Glutamatergic neuron (in vitro differentiated cells): ENCODE data around the gene CTDNEP1. TPM values are rescaled to one million over a fixed set of nuclear protein-coding genes. Genes with fewer than 3 reads are reported as not detected.

ENCODE experiments used
- DNase-seq: peaks from one replicate; pipeline ENCODE4 v3.0.0; 2022
- H3K27ac Mint-ChIP-seq: one replicate; pipeline ENCODE4 v1.8.0; 2020; ENCODE audit warnings: mild to moderate bottlenecking, mixed read lengths, inconsistent platforms; ENCODE audit not compliant: unreplicated experiment
- H3K27me3 Mint-ChIP-seq: one replicate; pipeline ENCODE4 v1.8.0; 2020; ENCODE audit warnings: mild to moderate bottlenecking, moderate library complexity, mixed read lengths, inconsistent platforms; ENCODE audit not compliant: unreplicated experiment
- H3K36me3 Mint-ChIP-seq: one replicate; pipeline ENCODE4 v1.8.0; 2020; ENCODE audit warnings: mild to moderate bottlenecking, mixed read lengths, inconsistent platforms; ENCODE audit not compliant: unreplicated experiment
- H3K4me1 Mint-ChIP-seq: one replicate; pipeline ENCODE4 v1.8.0; 2020; ENCODE audit warnings: mild to moderate bottlenecking, low read depth, mixed read lengths, inconsistent platforms; ENCODE audit not compliant: unreplicated experiment
- H3K4me3 Mint-ChIP-seq: one replicate; pipeline ENCODE4 v1.8.0; 2020; ENCODE audit warnings: mild to moderate bottlenecking, mixed read lengths, inconsistent platforms; ENCODE audit not compliant: unreplicated experiment
- H3K9me3 Mint-ChIP-seq: one replicate; pipeline ENCODE4 v1.8.0; 2020; ENCODE audit warnings: mild to moderate bottlenecking, moderate library complexity, mixed read lengths, inconsistent platforms; ENCODE audit not compliant: unreplicated experiment
- total RNA-seq: library from RNA; stranded (reverse); fragmentation: NEBNext Ultra II Directional; extraction: Animal tissue kit (Norgen Biotek cat#: 25700); gene quantifications from one replicate; pipeline ENCODE4 v1.2.1, GENCODE V29; 2021; ENCODE audit not compliant: unreplicated experiment
- TF ChIP-seq, protein P1 (sequence below): fragments of 200-600 bp; sonication (generic); IDR thresholded peaks from one replicate; pipeline ENCODE4 v1.5.0; 2021; ENCODE audit not compliant: partially characterized antibody, unreplicated experiment

The CTDNEP1 gene
- total RNA-seq, 1 donor from 2014 or later = 185 TPM

DNA sequence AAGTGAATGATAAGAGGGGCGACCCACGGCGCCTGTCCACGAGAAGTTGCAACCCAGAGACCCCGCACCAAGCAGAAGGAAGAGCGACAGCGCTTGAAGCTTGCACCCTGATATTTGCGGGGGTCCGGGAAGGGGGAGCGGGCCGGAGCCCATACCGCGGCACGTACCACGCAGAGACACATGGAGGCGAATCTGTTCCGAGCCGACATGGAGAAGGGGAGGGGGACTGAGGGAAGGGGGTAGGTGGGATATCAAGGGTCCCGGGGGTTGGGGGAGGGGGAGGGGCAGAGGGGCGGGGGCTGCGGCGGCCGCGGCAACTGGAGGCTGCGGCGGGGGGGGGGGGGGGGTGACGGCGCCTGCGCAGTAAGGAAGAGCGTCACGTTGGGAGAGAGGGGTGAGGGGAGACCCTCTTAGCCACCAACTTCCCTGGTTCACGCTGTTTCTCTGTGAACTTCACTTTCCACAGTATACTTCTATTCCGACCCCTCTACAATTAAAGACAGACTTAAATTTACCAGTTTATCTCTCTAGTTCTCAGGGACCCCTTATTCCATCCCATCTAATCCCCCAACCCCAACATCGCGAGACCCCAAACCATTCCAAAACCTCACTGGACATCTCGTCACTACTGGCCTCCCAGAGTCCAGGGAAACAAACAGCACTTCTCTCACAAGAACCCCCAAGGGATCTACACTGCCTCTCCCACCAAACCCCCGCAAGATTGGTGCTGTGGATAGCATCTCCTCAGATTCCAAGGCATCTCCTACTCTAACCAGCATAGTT is 39.9 kb downstream of the CTDNEP1 start:
- TF ChIP-seq, protein P1, sequence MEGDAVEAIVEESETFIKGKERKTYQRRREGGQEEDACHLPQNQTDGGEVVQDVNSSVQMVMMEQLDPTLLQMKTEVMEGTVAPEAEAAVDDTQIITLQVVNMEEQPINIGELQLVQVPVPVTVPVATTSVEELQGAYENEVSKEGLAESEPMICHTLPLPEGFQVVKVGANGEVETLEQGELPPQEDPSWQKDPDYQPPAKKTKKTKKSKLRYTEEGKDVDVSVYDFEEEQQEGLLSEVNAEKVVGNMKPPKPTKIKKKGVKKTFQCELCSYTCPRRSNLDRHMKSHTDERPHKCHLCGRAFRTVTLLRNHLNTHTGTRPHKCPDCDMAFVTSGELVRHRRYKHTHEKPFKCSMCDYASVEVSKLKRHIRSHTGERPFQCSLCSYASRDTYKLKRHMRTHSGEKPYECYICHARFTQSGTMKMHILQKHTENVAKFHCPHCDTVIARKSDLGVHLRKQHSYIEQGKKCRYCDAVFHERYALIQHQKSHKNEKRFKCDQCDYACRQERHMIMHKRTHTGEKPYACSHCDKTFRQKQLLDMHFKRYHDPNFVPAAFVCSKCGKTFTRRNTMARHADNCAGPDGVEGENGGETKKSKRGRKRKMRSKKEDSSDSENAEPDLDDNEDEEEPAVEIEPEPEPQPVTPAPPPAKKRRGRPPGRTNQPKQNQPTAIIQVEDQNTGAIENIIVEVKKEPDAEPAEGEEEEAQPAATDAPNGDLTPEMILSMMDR = no peak
- Mint-ChIP-seq H3K4me1 (peaks cover 45% of the 10 kb centered on the region), H3K9me3 (peaks cover 9% of the 10 kb centered on the region), H3K27ac (peak overlapping the region; percentile 39), H3K27me3 (peaks cover 24% of the 10 kb centered on the region), H3K36me3 (no peaks in the 10 kb centered on the region), H3K4me3 (peak overlapping the region; percentile 85)
- no peak for DNase-seq

DNA sequence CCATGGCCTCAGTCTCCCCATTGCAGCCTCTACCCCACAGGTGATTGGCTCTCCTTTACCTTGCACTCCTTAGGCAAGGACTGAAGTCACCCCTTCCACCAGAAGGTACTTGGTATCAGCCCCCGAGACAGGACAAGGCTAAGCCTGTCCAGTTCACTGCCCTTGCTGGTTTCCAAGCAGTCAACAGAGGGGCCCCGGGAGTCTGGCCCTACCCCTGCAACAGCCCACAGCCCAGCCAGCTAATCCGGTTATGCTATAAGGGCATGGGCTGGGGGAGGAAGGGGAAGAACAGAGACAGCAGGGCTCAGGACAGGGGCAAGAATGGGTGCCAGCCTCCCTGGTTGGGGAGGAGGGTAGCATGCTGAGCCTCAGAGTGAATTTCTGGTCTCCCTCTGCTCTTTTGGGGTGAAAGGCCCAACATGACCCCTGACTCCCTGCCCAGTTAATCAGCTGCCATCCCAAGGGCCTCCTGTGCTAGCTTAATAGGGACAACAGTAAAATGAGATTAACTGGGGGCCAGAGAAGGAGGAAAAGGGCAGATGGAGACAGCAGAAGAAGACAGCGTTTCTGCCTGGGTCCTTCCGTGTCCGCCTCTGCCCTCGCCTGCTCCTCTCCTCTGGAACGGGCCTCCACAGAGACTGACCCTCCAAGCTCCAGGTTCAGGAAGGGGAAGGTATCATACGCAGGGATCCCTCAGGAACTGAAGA is 42.6 kb downstream of the CTDNEP1 start:
- TF ChIP-seq, protein P1 = no peak
- peak overlapping the region; percentile 76 for H3K4me3 Mint-ChIP-seq
- DNase-seq = no peak
- no peaks in the 10 kb centered on the region for H3K36me3 Mint-ChIP-seq
- H3K9me3 Mint-ChIP-seq = peaks cover 20% of the 10 kb centered on the region
- peaks cover 49% of the 10 kb centered on the region for H3K4me1 Mint-ChIP-seq
- peak overlapping the region; percentile 66 for H3K27ac Mint-ChIP-seq
- peaks cover 29% of the 10 kb centered on the region for H3K27me3 Mint-ChIP-seq

DNA sequence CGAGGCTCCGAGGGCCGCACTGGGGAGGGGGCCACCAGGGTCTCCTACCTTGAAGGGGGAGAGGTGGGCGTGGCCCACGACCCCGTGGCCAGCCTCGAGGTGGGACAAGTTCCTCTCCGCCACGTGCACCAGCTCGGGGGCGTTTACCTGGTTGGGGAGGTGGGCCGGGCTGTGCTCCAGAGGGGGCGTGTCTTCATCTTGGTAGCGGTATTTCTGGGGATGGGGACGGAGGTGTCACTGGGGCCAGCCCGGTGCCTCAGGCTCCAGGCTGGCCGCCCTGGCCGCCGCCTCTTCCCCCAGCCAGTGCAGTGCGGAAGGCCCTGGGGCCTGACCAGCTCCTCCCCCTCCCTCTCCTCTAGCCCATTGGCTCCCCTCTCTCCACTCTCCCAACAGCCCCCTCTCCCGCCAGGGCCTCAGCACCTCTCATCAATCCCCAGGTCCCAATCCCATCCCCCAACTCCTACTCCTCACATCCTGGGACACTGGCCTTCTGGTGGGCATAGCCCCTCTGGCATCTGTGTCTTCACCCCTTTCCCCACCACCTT is 43.4 kb downstream of the CTDNEP1 start:
- peaks cover 20% of the 10 kb centered on the region for H3K9me3 Mint-ChIP-seq
- H3K4me3 Mint-ChIP-seq = peak overlapping the region; percentile 76
- TF ChIP-seq, protein P1 = no peak
- no peaks in the 10 kb centered on the region for H3K36me3 Mint-ChIP-seq
- DNase-seq = no peak
- H3K4me1 Mint-ChIP-seq = peaks cover 46% of the 10 kb centered on the region
- H3K27me3 Mint-ChIP-seq = peaks cover 27% of the 10 kb centered on the region
- peak overlapping the region; percentile 66 for H3K27ac Mint-ChIP-seq

DNA sequence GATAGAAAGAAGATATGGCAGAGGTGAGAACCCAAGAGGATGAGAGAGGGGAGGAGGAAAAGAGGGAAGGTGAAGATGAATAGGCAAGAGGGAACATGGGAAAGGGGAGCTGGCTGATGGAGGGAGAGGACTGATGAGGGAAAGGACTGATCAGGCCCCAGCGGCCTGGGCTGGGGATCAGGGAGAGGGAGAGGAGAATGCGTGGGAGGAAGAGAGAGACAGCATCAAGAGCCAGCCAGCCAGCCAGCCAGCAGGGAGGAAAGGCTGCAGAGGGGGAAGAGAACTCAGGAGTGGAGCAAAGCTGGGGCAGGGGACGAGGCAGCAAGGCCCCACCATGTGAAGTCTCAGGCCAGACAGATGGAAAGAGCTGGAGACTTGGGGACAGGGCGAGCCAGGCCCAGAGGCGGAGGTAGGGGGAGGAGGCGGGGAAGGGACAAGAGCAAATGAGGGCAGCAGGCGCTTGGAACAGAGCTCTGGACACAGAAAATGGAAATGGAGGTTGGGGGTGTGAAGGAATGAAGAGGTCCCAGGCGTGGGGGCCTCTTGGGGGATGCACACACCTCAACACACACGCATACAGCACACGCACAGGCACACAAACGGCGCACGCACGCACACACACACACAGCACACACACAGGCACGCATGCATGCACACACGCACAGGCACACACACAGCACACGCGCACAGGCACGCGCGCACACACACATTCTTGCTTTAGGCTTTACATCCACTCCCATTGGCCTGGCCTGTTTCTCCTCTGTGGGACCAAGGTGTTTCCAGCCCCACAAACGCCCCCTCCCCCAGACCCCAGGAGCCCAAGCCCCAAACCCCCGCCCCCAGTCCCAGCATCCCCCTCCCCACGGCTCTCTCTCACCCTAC is 44.2 kb downstream of the CTDNEP1 start:
- Mint-ChIP-seq H3K36me3 (no peaks in the 10 kb centered on the region), H3K27me3 (peaks cover 28% of the 10 kb centered on the region), H3K4me1 (peaks cover 47% of the 10 kb centered on the region), H3K27ac (peak overlapping the region; percentile 89), H3K4me3 (peak overlapping the region; percentile 85), H3K9me3 (peaks cover 20% of the 10 kb centered on the region)
- no peak for DNase-seq
- TF ChIP-seq, protein P1 = no peak
